M059J (cell line): Measurements from ENCODE around the gene CLEC11A. TPM values are rescaled to one million over a fixed set of nuclear protein-coding genes. Genes with fewer than 3 reads are reported as not detected.

Experiments
- DNase-seq: peaks from one replicate; pipeline ENCODE4 v3.0.0-alpha.2; 2012; ENCODE audit warnings: low read depth
- total RNA-seq: library from RNA; depleted of rRNA; stranded (reverse); fragments of >200 nt; shearing (Covaris generic); gene quantifications from 2 replicates; pipeline ENCODE4 v1.2.3, GENCODE V29; 2014; rRNA removed

Gene CLEC11A
- total RNA-seq, result 6.1 and 10.0 TPM in 2 replicates

DNA sequence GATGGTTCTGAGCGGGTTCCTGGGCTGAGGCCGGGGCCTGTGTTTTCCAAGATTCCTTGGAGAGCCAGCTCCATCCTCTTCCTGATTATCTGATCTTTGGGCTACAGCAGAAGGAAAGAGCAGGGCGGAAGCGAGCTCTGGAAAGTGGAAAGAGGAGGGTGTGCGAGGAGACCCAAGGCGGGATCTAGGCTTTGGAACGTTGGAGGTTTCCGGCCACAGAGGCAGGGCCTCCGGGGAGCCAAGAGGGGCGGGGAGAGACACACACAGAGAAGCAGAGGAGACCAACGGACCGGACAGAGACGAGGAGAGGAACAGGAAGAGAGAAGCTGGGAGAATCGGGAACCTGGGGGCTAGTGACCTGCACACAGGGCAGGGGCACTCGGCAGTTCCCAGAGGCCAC lies at the start of gene CLEC11A:
Gene CLEC11A, plus strand, starts transcription at position 296 of the 400 bp plus-strand sequence. CDS start 162 bp downstream, outside the sequence.
- peak; percentile 40 for DNase-seq

GRCh38 chr19:50676625-50677197 lies 46.5 kb upstream of the CLEC11A start:
- DNase-seq, result no peak

- DNase-seq, result no peak
Observed at GRCh38 chr19:50677636-50678035, 45.5 kb upstream of the CLEC11A start.

DNA sequence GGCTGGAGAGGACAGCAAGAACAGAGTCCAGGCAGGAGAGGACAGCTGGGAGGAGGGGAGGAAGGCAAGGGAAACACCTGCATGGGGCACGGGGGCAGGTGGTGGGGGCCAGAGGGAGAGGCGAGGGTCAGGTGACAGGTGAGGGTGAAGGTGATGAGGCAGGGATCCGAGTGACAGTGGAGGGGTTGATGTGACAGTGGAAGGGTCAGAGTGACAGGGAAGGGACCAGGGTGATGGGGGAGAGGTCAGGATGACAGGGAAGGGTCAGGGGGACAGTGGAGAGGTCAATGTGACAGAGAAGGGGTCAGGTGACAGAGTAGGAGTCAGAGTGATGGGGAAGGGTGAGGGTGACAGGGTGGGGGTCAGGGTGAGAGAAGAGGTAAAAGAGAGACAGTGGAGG lies 44.8 kb upstream of the CLEC11A start:
- no peak for DNase-seq

- peak; percentile 71 for DNase-seq
Observed at GRCh38 chr19:50679177-50680125, 43.7 kb upstream of the CLEC11A start.

- no peak for DNase-seq
Observed at GRCh38 chr19:50686310-50687032, 36.7 kb upstream of the CLEC11A start.

DNA sequence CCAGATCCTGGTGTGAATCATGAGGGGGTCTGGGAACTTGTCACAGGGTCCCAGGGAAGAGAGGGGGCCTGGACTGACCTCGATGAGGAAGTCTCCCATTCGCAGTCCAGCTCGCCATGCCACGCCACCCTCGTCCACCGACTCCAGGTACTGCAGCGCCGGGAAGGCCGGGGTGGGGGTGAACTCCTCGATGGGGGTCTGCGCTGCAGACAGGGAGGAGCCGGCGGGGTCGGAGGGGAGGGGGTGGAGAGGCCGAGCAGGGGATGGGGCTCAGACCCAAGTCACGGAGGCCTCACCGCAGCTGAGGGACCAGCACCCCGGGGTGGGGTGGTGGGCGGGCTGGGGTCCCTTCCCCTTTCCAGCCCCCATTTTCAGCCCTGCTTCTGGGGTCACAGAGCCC lies 34.4 kb upstream of the CLEC11A start:
- no peak for DNase-seq

DNA sequence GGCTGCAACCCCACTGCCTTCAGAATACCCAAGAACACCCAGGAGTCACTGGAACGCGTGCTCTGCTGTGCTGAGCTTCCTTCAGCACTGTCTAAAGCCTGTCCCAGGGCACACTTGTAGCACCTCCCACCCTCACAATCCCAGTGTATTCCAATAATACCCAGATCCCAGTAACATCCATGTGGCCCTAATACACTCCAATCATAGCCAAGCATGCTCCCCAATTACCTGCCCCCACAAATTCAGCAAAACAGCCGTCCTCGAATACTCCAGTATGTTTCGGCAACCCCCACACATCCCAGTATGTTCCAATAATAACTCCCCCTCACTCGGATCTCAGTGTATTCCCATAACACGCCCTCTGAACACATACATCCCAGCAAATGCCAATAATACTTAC lies 32.7 kb upstream of the CLEC11A start:
- no peak for DNase-seq

DNA sequence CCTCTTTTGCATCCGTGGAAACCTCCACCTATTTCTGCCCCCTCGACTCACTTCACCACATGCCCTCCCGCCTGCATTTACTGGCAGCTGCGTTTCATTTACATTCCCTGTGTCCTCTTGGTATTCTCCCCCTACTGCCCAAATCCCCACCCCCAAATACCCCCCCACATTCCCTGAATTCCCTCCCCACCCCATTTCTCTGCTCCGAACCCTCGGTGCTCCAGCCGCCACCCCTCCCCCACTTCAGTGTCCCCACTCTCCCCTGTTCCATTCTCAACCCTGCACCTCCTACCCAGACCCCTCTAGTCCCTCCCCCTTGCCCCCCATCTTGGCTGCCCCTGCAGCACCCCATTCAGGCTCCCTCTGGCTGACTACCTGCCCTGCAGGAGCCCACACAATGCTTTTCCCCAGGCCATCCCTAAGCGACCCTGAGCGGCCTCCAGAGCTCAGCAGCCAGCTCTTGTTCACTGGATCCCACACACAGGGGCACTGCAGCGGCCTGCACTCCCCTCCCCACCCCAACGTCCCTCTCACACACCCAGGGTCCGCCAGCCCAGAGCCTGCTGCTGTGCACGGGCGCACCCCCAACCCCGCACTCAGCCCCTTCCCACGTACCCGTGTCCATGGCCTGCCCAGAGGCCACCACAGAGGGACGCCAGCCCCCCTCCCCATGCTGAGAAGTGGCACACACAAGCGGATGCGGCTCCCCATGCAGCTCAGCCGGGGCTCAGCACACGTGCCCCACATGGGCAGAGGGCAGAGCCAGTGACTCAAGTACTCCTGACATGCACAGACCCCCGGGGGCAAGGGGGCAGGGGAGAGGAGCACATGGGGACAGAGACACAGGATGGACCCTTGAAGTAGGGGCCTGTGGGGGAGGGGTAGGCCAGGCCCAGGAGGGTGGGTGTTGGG lies 29.8 kb upstream of the CLEC11A start:
- no peak for DNase-seq

DNA sequence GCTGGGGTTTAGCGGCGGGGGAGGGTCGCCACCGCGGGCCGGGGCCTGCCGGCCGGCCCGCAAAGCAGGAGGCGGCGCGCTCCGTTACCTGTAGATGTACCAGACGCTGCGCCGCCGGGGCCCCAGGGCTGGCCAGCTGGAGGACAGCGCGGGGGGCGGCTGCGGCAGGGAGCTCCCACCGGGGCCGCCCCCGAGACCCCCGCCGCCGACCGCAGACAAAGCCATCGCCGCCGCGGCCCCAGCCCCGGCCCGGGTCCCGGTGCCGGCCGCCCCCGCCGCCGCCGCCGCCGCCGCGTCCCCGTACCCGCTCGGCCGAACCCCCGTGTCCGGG lies 28.4 kb upstream of the CLEC11A start:
- DNase-seq, result no peak

- DNase-seq, result no peak
Observed at GRCh38 chr19:50695251-50696093, 27.7 kb upstream of the CLEC11A start.

DNA sequence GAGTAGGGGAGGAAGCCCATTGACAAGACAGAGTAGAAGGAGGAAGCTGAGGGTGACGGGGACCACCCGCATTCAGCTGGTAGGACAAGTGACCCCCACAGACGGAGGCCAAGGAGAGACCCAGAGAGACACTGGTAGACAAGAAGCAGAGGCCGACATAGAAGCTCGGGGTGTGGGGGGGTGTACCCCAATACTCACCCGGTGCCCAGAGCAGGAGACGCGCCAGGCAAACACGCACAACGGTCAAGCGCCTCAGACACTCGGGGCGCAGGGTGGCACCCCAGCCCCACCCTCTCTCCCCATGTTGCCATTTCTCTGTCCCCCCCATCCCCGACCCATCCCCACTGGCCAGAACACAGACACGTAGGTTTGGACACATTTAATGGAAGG lies 27.1 kb upstream of the CLEC11A start:
- DNase-seq, result no peak

- no peak for DNase-seq
Observed at GRCh38 chr19:50697414-50698124, 25.6 kb upstream of the CLEC11A start.

DNA sequence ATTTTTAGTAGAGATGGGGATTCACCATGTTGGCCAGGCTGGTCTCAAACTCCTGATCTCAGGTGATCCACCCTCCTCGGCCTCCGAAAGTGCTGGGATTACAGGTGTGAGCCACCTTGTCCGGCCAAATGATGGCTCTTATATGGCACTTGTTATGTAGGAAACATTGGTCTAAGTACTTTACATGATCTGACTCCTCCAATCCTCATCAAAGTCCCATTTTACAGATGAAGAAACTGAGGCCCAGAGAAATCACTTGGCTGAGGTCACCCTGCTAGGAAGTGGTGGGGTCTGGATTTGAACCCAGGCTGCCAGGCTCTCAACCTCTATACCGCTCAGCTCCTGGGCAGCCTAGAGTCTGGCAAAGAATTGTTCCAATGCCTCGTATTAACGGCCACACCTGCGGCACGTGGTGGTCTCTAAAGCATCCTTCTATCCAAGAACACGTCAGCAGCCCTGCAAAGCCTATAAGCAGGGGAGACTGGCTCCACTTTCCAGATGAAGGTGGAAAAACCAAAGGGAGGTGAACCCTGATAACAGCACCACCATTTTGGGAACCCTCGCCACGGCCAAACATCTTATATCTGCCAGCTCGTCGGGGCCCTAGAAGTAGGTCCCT lies 21.7 kb upstream of the CLEC11A start:
- no peak for DNase-seq

- no peak for DNase-seq
Observed at GRCh38 chr19:50702158-50702870, 20.9 kb upstream of the CLEC11A start.

DNA sequence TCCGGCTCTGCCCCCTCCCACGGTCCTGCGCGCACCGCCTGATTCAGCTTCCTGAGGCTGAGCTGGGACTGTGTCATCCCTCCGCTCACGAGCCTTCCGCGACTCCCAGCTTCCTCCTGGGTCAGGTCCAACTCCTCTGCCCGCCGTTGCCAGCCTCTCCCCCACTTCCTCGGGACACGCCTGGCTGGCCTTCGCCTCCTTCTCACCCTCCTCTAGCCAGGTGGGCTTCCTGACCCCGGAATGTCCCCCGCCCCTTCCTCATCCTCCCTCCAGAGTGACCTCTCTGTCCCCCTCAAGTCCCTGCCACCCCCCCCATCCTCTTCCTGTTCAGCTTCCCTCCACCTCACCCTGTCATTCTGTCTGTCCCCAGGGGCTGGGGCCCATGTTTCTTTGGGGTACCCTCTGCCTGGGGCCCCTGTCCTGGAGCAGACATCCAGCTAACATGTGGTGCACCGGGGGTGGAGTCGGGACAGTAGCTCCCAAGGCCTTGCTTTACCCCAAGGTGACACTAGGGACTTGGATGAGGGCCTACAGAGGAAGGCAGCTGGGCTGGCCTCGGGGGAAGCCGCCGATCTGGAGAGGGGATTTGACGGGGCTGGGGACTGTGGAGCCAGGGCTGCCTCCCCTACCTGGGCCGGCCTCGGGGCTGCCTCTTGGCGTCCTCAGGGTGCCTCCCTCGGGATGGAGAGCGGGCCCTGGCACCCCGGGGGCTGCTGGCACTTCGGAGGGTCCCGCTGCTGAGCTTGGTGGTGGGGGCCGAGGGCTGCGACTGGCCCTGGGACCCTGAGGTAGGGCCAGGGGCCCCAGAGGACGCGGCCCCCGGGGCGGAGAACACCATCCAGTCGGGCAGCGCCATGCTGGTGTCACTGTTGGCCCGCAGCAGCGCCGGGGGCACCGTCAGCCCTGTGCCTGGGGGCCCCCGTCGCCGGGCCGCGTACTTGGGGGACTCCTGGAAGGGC lies 20.0 kb upstream of the CLEC11A start:
- DNase-seq, result peak; percentile 45

- peak; percentile 19 for DNase-seq
Observed at GRCh38 chr19:50703915-50704796, 19.0 kb upstream of the CLEC11A start.
